GM23338 (cell line): ENCODE results near the gene CNPY4. TPM values are rescaled to one million over a fixed set of nuclear protein-coding genes. Genes with fewer than 3 reads are reported as not detected.

ENCODE experiments used
- ATAC-seq: fragments of 200-7000 bp; cut with Tn5 transposase; 3 replicates; pipeline ENCODE4 v1.9.1; 2020
- DNase-seq: peaks from one replicate; pipeline ENCODE4 v3.0.0-alpha.2; 2015; ENCODE audit warnings: low spot score
- H2AFZ ChIP-seq: fragments of 200-600 bp; sonication (generic); 2 replicates; pipeline ENCODE4 v1.8.0; 2016; ENCODE audit warnings: antibody characterized with exemption, mild to moderate bottlenecking, moderate library complexity
- H3F3A ChIP-seq: fragments of 200-600 bp; sonication (generic); replicated peaks from 2 replicates; pipeline ENCODE4 v1.8.0; 2017; ENCODE audit warnings: antibody characterized with exemption, mixed run types, low read depth
- H3K27ac ChIP-seq: fragments of 200-600 bp; sonication (generic); 2 replicates; pipeline ENCODE4 v1.6.1; 2016; ENCODE audit warnings: low read depth
- H3K27me3 ChIP-seq: fragments of 200-600 bp; sonication (generic); 2 replicates; pipeline ENCODE4 v1.8.0; 2016; ENCODE audit warnings: mild to moderate bottlenecking, mixed run types, moderate library complexity; ENCODE audit not compliant: insufficient read depth
- H3K36me3 ChIP-seq: fragments of 200-600 bp; sonication (generic); 2 replicates; pipeline ENCODE4 v1.8.0; 2016; ENCODE audit warnings: mild to moderate bottlenecking; ENCODE audit not compliant: insufficient read depth
- H3K4me1 ChIP-seq: fragments of 200-600 bp; sonication (generic); 2 replicates; pipeline ENCODE4 v1.8.0; 2016; ENCODE audit warnings: mild to moderate bottlenecking, moderate library complexity; ENCODE audit not compliant: insufficient read depth
- H3K4me2 ChIP-seq: fragments of 200-600 bp; sonication (generic); 2 replicates; pipeline ENCODE4 v1.7.1; 2017; ENCODE audit warnings: mixed run types
- H3K4me3 ChIP-seq: fragments of 200-600 bp; sonication (generic); 2 replicates; pipeline ENCODE4 v1.6.1; 2016; ENCODE audit warnings: mixed run types
- H3K79me2 ChIP-seq: fragments of 200-600 bp; sonication (generic); replicated peaks from 2 replicates; pipeline ENCODE4 v1.8.0; 2017; ENCODE audit warnings: mild to moderate bottlenecking; ENCODE audit not compliant: insufficient read depth
- H3K9me2 ChIP-seq: fragments of 200-600 bp; sonication (generic); 2 replicates; pipeline ENCODE4 v1.8.0; 2017; ENCODE audit not compliant: insufficient read depth
- H4K20me1 ChIP-seq: fragments of 200-600 bp; sonication (generic); replicated peaks from 2 replicates; pipeline ENCODE4 v1.8.0; 2017; ENCODE audit warnings: mild to moderate bottlenecking; ENCODE audit not compliant: insufficient read depth
- H3K27ac Mint-ChIP-seq: 2 replicates; pipeline ENCODE4 v1.8.0; 2020; ENCODE audit warnings: inconsistent platforms, mild to moderate bottlenecking, moderate library complexity, mixed read lengths
- H3K27me3 Mint-ChIP-seq: 3 replicates; pipeline ENCODE4 v1.8.0; 2022; ENCODE audit warnings: low read depth, mild to moderate bottlenecking, moderate library complexity, mixed read lengths, inconsistent platforms; ENCODE audit not compliant: insufficient read depth, poor library complexity
- H3K36me3 Mint-ChIP-seq: 3 replicates; pipeline ENCODE4 v1.8.0; 2021; ENCODE audit warnings: low read depth, mild to moderate bottlenecking, inconsistent platforms, moderate library complexity, mixed read lengths
- H3K4me1 Mint-ChIP-seq: 3 replicates; pipeline ENCODE4 v1.8.0; 2020; ENCODE audit warnings: mild to moderate bottlenecking, inconsistent platforms, mixed read lengths
- H3K4me3 Mint-ChIP-seq: 3 replicates; pipeline ENCODE4 v1.8.0; 2021; ENCODE audit warnings: moderate library complexity, mild to moderate bottlenecking, inconsistent platforms, mixed read lengths
- H3K9me3 Mint-ChIP-seq: 3 replicates; pipeline ENCODE4 v1.8.0; 2020; ENCODE audit warnings: moderate library complexity, mild to moderate bottlenecking, inconsistent platforms, mixed read lengths
- CREB1 ChIP-seq: fragments of 250-450 bp; sonication (Bioruptor Pico); IDR thresholded peaks from 2 replicates; pipeline ENCODE4 v1.5.0; 2020; ENCODE audit warnings: low read depth, mild to moderate bottlenecking, moderate library complexity
- EZH2 ChIP-seq: fragments of 200-600 bp; sonication (generic); IDR thresholded peaks from one replicate; pipeline ENCODE4 v1.8.0; 2017; ENCODE audit warnings: antibody characterized with exemption, mild to moderate bottlenecking, low read depth; ENCODE audit not compliant: unreplicated experiment
- NANOG ChIP-seq: IDR thresholded peaks from 2 replicates; pipeline ENCODE4 v1.6.1; 2016; ENCODE audit warnings: antibody characterized with exemption, borderline replicate concordance
- REST ChIP-seq: IDR thresholded peaks from one replicate; pipeline ENCODE4 v1.6.1; 2018; ENCODE audit warnings: antibody characterized with exemption; ENCODE audit not compliant: unreplicated experiment
- STAT1 ChIP-seq: IDR thresholded peaks from one replicate; pipeline ENCODE4 v1.6.1; 2016; ENCODE audit warnings: antibody characterized with exemption; ENCODE audit not compliant: unreplicated experiment
- ZNF114 ChIP-seq: fragments of 250-450 bp; sonication (Bioruptor Pico); IDR thresholded peaks from 2 replicates; pipeline ENCODE4 v1.5.0; 2020; ENCODE audit warnings: mild to moderate bottlenecking, moderate library complexity
- ZNF331 ChIP-seq: fragments of 250-450 bp; sonication (Bioruptor Pico); IDR thresholded peaks from 2 replicates; pipeline ENCODE4 v1.5.0; 2020; ENCODE audit warnings: low read depth, mild to moderate bottlenecking, moderate library complexity
- ZNF462 ChIP-seq: fragments of 250-450 bp; sonication (Bioruptor Pico); IDR thresholded peaks from 2 replicates; pipeline ENCODE4 v1.5.0; 2020; ENCODE audit warnings: mild to moderate bottlenecking, moderate library complexity
- polyA plus RNA-seq: library from polyadenylated mRNA; unstranded; fragments of >200 nt; fragmentation: Nextera tagmentation; extraction: Ambion mirVana; gene quantifications from 2 replicates; pipeline ENCODE4 v1.2.1, GENCODE V29; 2016
- total RNA-seq: library from RNA; depleted of rRNA; stranded (reverse); fragments of >200 nt; shearing (Covaris generic); gene quantifications from 2 replicates; pipeline ENCODE4 v1.2.3, GENCODE V29; 2014
- TF ChIP-seq, protein P1 (sequence below): IDR thresholded peaks from 2 replicates; pipeline ENCODE4 v1.6.1; 2016; ENCODE audit warnings: antibody characterized with exemption

The CNPY4 gene
- total and polyA plus RNA-seq, 2 experiments from 2014 or later, result 10.7 to 12.0 TPM

GRCh38 chr7:100093054-100093453, 26.4 kb upstream of the CNPY4 start:
- Mint-ChIP-seq H3K27me3 (peaks cover 40% of the 10 kb centered on the region), H3K4me1 (peaks cover 29% of the 10 kb centered on the region), H3K27ac (peak overlapping the region; percentile 45; the same call in 1 of the 2 replicates), H3K9me3 (peaks cover 5% of the 10 kb centered on the region; the same call in 2 of the 3 replicates), H3K36me3 (peaks cover 79% of the 10 kb centered on the region), H3K4me3 (no peak overlapping the region)
- Histone ChIP-seq H3K9me2 (no peaks in the 10 kb centered on the region), H3K27ac (peak overlapping the region; percentile 1), H3K36me3 (peaks cover 59% of the 10 kb centered on the region), H3F3A (peaks cover 88% of the 10 kb centered on the region), H3K4me3 (no peak overlapping the region), H3K79me2 (peaks cover 29% of the 10 kb centered on the region), H3K4me2 (no peak overlapping the region), H2AFZ (no peak overlapping the region), H3K4me1 (peaks cover 6% of the 10 kb centered on the region), H3K27me3 (no peaks in the 10 kb centered on the region), H4K20me1 (peaks cover 47% of the 10 kb centered on the region)
- ATAC-seq, result no peak
- TF ChIP-seq, protein P1, sequence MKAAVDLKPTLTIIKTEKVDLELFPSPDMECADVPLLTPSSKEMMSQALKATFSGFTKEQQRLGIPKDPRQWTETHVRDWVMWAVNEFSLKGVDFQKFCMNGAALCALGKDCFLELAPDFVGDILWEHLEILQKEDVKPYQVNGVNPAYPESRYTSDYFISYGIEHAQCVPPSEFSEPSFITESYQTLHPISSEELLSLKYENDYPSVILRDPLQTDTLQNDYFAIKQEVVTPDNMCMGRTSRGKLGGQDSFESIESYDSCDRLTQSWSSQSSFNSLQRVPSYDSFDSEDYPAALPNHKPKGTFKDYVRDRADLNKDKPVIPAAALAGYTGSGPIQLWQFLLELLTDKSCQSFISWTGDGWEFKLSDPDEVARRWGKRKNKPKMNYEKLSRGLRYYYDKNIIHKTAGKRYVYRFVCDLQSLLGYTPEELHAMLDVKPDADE, result no peak
- no peak for TF ChIP-seq ZNF331 (CRISPR knock-in tag)
- DNase-seq, result no peak

DNA sequence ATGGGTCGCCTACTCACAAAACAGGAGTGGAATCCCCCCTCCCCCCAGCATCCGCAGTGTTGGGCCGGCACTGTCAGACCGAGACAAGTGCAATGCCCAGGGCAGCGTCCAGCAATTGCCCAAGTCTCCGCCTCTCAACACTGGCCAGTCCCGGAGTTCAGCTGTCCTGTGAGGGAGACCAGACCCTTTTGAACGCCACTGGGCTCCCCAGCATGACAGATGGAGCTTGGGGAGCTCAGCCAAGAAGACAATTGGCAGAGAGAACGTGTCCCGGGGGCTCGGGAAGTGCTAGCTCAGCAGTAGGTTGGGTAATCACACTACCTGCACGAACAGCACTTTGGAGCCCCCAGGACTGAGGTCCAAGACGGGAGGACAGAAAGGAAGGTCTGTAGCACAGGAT, 25.9 kb upstream of the CNPY4 start:
- peaks cover 6% of the 10 kb centered on the region for H3K4me1 ChIP-seq
- no peaks in the 10 kb centered on the region for H3K9me2 ChIP-seq
- H4K20me1 ChIP-seq, result peaks cover 51% of the 10 kb centered on the region
- DNase-seq (no peak), ATAC-seq (no peak; the same call in 2 of the 3 replicates)
- Mint-ChIP-seq H3K9me3 (peaks cover 5% of the 10 kb centered on the region; the same call in 2 of the 3 replicates), H3K27ac (peak overlapping the region; percentile 42; the same call in 1 of the 2 replicates), H3K4me1 (peaks cover 33% of the 10 kb centered on the region), H3K27me3 (peaks cover 43% of the 10 kb centered on the region), H3K36me3 (peaks cover 84% of the 10 kb centered on the region), H3K4me3 (no peak overlapping the region; the same call in 2 of the 3 replicates)
- no peak overlapping the region for H2AFZ ChIP-seq
- H3F3A ChIP-seq, result peaks cover 88% of the 10 kb centered on the region
- H3K79me2 ChIP-seq, result peaks cover 34% of the 10 kb centered on the region
- H3K4me3 ChIP-seq, result no peak overlapping the region
- no peak overlapping the region for H3K4me2 ChIP-seq
- peak overlapping the region; percentile 1; the same call in 1 of the 2 replicates for H3K27ac ChIP-seq
- peaks cover 64% of the 10 kb centered on the region for H3K36me3 ChIP-seq
- H3K27me3 ChIP-seq, result no peaks in the 10 kb centered on the region
- no peak for TF ChIP-seq ZNF114 (CRISPR knock-in tag)
- TF ChIP-seq EZH2, result no peak
- TF ChIP-seq CREB1 (CRISPR knock-in tag), result no peak
- TF ChIP-seq, protein P1, result no peak
- no peak for TF ChIP-seq ZNF331 (CRISPR knock-in tag)
- no peak for TF ChIP-seq ZNF462
- TF ChIP-seq STAT1, result no peak
- TF ChIP-seq REST, result no peak
- no peak for TF ChIP-seq NANOG
